OCI-LY3 (cell line): ENCODE measurements around the gene MDM1.

Experiments used
- H2AFZ ChIP-seq: fragments of 200-600, 300-600 bp; shearing (Covaris generic); 2 replicates; pipeline ENCODE4 v1.6.0; 2014; ENCODE audit warnings: antibody characterized with exemption, low read depth, low read length
- H3K27ac ChIP-seq: fragments of 200-600, 300-600 bp; sonication (generic); 2 replicates; pipeline ENCODE4 v1.5.1; 2014; ENCODE audit warnings: mild to moderate bottlenecking, low read length, moderate library complexity, mixed read lengths
- H3K27me3 ChIP-seq: fragments of 200-600, 300-600 bp; sonication (generic); 2 replicates; pipeline ENCODE4 v1.6.1; 2014; ENCODE audit warnings: low read depth, low read length, mixed read lengths
- H3K36me3 ChIP-seq: fragments of 200-600, 300-600 bp; sonication (generic); replicated peaks from 2 replicates; pipeline ENCODE3; 2014; ENCODE audit warnings: low read depth, low read length, mixed read lengths
- H3K4me1 ChIP-seq: fragments of 300-600, 200-600 bp; sonication (generic); 2 replicates; pipeline ENCODE4 v1.6.1; 2014; ENCODE audit warnings: low read length, mixed read lengths
- H3K4me2 ChIP-seq: fragments of 200-600, 300-600 bp; sonication (generic); 2 replicates; pipeline ENCODE4 v1.6.1; 2014; ENCODE audit warnings: low read length, mixed read lengths
- H3K4me3 ChIP-seq: fragments of 300-600, 200-600 bp; sonication (generic); 2 replicates; pipeline ENCODE4 v1.5.1; 2014; ENCODE audit warnings: antibody characterized with exemption, mild to moderate bottlenecking, low read length, moderate library complexity
- H3K79me2 ChIP-seq: fragments of 300-600, 200-600 bp; shearing (Covaris generic); 2 replicates; pipeline ENCODE4 v1.6.1; 2014; ENCODE audit warnings: mild to moderate bottlenecking, low read length, mixed read lengths
- H3K9ac ChIP-seq: fragments of 300-600, 200-600 bp; shearing (Covaris generic); 2 replicates; pipeline ENCODE4 v1.6.0; 2014; ENCODE audit warnings: mild to moderate bottlenecking, low read length, moderate library complexity
- H3K9me3 ChIP-seq: fragments of 200-600, 300-600 bp; shearing (Covaris generic); 2 replicates; pipeline ENCODE4 v1.6.1; 2014; ENCODE audit warnings: low read length, mixed read lengths; ENCODE audit not compliant: insufficient read depth
- H4K20me1 ChIP-seq: fragments of 200-600, 300-600 bp; sonication (generic); 2 replicates; pipeline ENCODE4 v1.6.1; 2016; ENCODE audit warnings: low read length, mixed read lengths; ENCODE audit not compliant: insufficient read depth
- EZH2phosphoT487 ChIP-seq: fragments of 200-600 bp; shearing (Covaris generic); IDR thresholded peaks from 2 replicates; pipeline ENCODE4 v1.6.1; 2018; ENCODE audit warnings: antibody characterized with exemption, mixed run types, low read depth
- TF ChIP-seq, protein P1 (sequence below): fragments of 200-600, 300-600 bp; sonication (generic); IDR thresholded peaks from 2 replicates; pipeline ENCODE4 v1.5.1; 2014; ENCODE audit warnings: antibody characterized with exemption, low read length, low read depth

The MDM1 gene

DNA sequence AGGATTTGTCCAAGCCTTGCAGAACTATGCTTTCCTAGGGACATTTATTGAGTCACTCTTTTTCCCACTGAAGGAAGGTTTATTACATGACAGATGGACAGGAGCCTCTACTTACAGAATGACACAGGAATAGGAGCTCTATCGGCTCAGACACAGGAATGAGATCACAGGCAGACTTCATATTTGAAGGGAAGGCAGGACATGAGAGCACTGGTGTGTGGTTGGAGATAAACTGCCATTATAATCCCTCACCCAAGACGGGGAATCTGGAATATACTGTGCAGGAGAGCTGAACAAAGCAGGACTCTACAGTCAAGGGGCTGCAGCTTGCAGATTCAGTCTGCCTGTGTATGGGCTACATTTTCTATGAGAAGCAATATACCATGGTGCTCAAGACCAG lies 51.9 kb downstream of the MDM1 start:
- Histone ChIP-seq H3K79me2 (no peaks in the 10 kb centered on the region), H3K9ac (no peak overlapping the region), H3K4me3 (no peak overlapping the region), H3K4me1 (peaks cover 7% of the 10 kb centered on the region), H3K36me3 (no peaks in the 10 kb centered on the region), H4K20me1 (no peaks in the 10 kb centered on the region), H2AFZ (no peak overlapping the region), H3K27me3 (peaks cover 3% of the 10 kb centered on the region), H3K4me2 (no peak overlapping the region), H3K27ac (no peak overlapping the region), H3K9me3 (no peaks in the 10 kb centered on the region)
- TF ChIP-seq EZH2phosphoT487 = no peak
- TF ChIP-seq, protein P1, sequence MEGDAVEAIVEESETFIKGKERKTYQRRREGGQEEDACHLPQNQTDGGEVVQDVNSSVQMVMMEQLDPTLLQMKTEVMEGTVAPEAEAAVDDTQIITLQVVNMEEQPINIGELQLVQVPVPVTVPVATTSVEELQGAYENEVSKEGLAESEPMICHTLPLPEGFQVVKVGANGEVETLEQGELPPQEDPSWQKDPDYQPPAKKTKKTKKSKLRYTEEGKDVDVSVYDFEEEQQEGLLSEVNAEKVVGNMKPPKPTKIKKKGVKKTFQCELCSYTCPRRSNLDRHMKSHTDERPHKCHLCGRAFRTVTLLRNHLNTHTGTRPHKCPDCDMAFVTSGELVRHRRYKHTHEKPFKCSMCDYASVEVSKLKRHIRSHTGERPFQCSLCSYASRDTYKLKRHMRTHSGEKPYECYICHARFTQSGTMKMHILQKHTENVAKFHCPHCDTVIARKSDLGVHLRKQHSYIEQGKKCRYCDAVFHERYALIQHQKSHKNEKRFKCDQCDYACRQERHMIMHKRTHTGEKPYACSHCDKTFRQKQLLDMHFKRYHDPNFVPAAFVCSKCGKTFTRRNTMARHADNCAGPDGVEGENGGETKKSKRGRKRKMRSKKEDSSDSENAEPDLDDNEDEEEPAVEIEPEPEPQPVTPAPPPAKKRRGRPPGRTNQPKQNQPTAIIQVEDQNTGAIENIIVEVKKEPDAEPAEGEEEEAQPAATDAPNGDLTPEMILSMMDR = no peak

DNA sequence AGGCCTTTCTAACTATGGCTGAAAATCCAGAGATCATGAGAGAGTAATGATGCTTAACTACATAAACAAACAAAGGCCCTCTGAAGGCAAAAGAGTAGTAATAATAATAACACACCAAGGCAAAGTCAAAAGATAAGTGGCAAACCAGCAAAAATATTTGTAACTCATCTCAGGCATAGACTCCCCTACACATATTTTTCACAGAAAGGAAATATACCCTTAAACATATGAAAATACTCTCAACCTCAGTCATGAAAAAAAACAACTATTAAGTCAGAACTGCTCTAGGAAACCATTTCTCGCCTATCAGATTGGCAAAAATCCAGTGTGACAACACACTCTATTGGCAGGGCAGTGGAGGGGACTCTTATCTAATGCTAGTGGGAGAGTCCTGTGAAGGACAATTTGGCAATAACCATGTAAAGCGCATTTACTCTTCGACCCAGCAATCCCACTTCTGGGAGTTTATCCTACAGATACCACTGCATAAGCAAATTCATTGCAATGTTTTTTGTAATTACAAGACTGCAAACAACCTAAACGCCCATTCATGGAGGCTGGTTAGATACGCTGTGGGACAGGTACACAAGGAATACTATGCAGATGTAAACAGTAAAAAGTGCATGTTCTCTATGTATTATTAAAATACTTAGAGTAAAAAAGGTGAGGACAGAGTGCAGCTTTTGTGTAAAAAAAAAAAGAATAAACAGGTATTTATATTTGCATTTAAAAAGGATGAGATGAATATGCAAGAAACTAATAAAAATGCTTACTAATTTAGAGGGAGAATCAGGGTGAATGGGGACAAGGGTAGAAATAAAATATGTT lies 52.7 kb downstream of the MDM1 start:
- H3K9me3 ChIP-seq = no peaks in the 10 kb centered on the region
- H3K4me2 ChIP-seq = no peak overlapping the region
- no peaks in the 10 kb centered on the region for H4K20me1 ChIP-seq
- H3K36me3 ChIP-seq = no peaks in the 10 kb centered on the region
- H3K27ac ChIP-seq = no peak overlapping the region
- TF ChIP-seq, protein P1 = no peak
- TF ChIP-seq EZH2phosphoT487 = no peak
- no peak overlapping the region for H2AFZ ChIP-seq
- H3K79me2 ChIP-seq = no peaks in the 10 kb centered on the region
- peaks cover 7% of the 10 kb centered on the region for H3K4me1 ChIP-seq
- H3K9ac ChIP-seq = no peak overlapping the region
- no peaks in the 10 kb centered on the region for H3K27me3 ChIP-seq
- H3K4me3 ChIP-seq = no peak overlapping the region

DNA sequence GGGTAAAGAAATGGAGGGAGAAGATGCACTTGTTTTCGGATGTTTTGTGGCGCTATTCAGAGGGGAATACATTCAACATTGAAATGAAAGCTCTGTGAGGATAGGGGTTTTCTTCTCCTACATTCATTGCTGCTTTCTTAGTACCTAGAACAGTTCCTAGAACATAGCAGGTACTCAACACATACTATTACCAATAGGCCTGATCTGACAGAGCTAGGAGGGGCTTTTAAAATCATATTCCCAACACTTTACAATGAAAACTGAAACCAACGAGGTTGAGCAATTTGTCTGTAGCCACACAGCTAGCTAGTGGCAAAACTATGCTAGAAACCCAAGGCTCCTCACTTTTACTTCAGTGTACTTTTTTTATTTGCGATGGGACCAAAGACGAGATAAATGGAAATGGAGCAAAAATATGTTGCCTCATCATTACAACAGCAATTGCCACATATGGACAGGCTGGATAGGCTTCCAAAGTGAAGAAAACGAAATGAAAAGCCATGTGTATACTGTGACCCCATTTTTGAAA lies 55.7 kb downstream of the MDM1 start:
- Histone ChIP-seq H3K36me3 (no peaks in the 10 kb centered on the region), H3K27ac (no peak overlapping the region), H4K20me1 (no peaks in the 10 kb centered on the region), H3K9ac (no peak overlapping the region), H3K4me1 (no peaks in the 10 kb centered on the region), H3K9me3 (no peaks in the 10 kb centered on the region), H3K27me3 (no peaks in the 10 kb centered on the region), H3K4me3 (no peak overlapping the region), H3K79me2 (no peaks in the 10 kb centered on the region), H2AFZ (no peak overlapping the region), H3K4me2 (no peak overlapping the region)
- TF ChIP-seq, protein P1 = no peak
- no peak for TF ChIP-seq EZH2phosphoT487

DNA sequence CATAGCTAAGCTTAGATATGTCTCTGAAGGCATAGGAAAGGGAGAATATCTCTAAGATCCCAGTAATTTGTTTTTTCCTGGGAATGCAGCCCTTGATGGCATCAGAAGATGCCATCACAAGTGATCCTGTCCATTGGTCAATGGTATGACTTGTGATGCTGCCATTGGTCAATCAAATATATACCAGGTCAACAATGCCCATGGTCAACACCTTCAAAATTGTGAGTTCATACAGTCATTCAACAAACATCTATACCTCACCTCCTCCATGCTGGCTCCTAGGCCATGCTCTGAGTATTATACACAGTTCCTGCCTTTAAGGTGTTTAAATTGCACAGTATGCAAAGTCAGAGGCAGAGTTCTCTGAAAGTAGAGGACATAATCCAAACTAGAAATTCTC lies 59.4 kb downstream of the MDM1 start:
- Histone ChIP-seq H3K9me3 (no peaks in the 10 kb centered on the region), H3K9ac (no peak overlapping the region), H3K4me2 (no peak overlapping the region), H3K4me3 (no peak overlapping the region), H2AFZ (no peak overlapping the region), H3K79me2 (no peaks in the 10 kb centered on the region), H3K27ac (no peak overlapping the region), H3K36me3 (no peaks in the 10 kb centered on the region), H3K27me3 (no peaks in the 10 kb centered on the region), H4K20me1 (no peaks in the 10 kb centered on the region), H3K4me1 (no peaks in the 10 kb centered on the region)
- no peak for TF ChIP-seq EZH2phosphoT487
- TF ChIP-seq, protein P1 = no peak
